A673 (cell line): ENCODE results near the gene B3GLCT. TPM values are rescaled to one million over a fixed set of nuclear protein-coding genes. Genes with fewer than 3 reads are reported as not detected.

Source experiments
- BruUV-seq: library from RNA; stranded (reverse); fragments of 400-500 nt; replicated peaks from 2 replicates; lab custom pipeline; 2021; lab: Mats Ljungman, UMichigan
- CTCF ChIA-PET: fragments of 300-600 bp; sonication (Branson Sonifier 250); formaldehyde crosslinking; loops from one replicate; lab custom pipeline; 2022; ENCODE audit warnings: antibody characterized with exemption; lab: Charles Lee
- POLR2A ChIA-PET: fragments of 300-600 bp; sonication (Branson Sonifier 250); formaldehyde crosslinking; loops from one replicate; lab custom pipeline; 2022; ENCODE audit warnings: antibody characterized with exemption; ENCODE audit not compliant: low non-redundant PET; lab: Charles Lee
- DNase-seq: peaks from one replicate; pipeline ENCODE4 v3.0.0-alpha.2; 2015; ENCODE audit warnings: low spot score
- H3K27ac ChIP-seq: fragments of 200-600 bp; sonication (generic); 2 replicates; pipeline ENCODE4 v1.5.1; 2016; ENCODE audit warnings: mixed run types, low read depth, mild to moderate bottlenecking, mixed read lengths, antibody characterized with exemption, low read length; ENCODE audit not compliant: poor library complexity, severe bottlenecking
- H3K27me3 ChIP-seq: fragments of 200-600 bp; sonication (generic); replicated peaks from 2 replicates; pipeline ENCODE4 v1.6.1; 2017; ENCODE audit warnings: mixed run types, low read depth, mild to moderate bottlenecking, mixed read lengths, antibody characterized with exemption, low read length; ENCODE audit not compliant: insufficient read depth, poor library complexity
- H3K36me3 ChIP-seq: fragments of 200-600 bp; sonication (generic); 2 replicates; pipeline ENCODE4 v1.6.1; 2016; ENCODE audit warnings: mixed run types, mild to moderate bottlenecking, mixed read lengths, antibody characterized with exemption, low read length; ENCODE audit not compliant: insufficient read depth, poor library complexity, severe bottlenecking
- H3K4me1 ChIP-seq: fragments of 200-600 bp; sonication (generic); 2 replicates; pipeline ENCODE4 v1.6.1; 2017; ENCODE audit warnings: mixed run types, mild to moderate bottlenecking, mixed read lengths, antibody characterized with exemption, low read length; ENCODE audit not compliant: insufficient read depth, poor library complexity, severe bottlenecking
- H3K4me3 ChIP-seq: fragments of 200-600 bp; sonication (generic); 2 replicates; pipeline ENCODE4 v1.5.1; 2016; ENCODE audit warnings: low read depth, mixed run types, mild to moderate bottlenecking, mixed read lengths, low read length; ENCODE audit not compliant: poor library complexity, severe bottlenecking
- H3K9me3 ChIP-seq: fragments of 200-600 bp; sonication (generic); 2 replicates; pipeline ENCODE4 v1.6.1; 2016; ENCODE audit warnings: mixed run types, low read depth, mild to moderate bottlenecking, mixed read lengths, antibody characterized with exemption, low read length; ENCODE audit not compliant: poor library complexity, severe bottlenecking
- CTCF ChIP-seq: fragments of 300-800, 200-600 bp; sonication (generic); conservative IDR thresholded peaks from 2 replicates; pipeline ENCODE4 v1.5.1; 2017; ENCODE audit warnings: low read depth, mild to moderate bottlenecking, antibody characterized with exemption, low read length, moderate library complexity, mixed read lengths
- EZH2 ChIP-seq: fragments of 200-600 bp; sonication (generic); IDR thresholded peaks from 2 replicates; pipeline ENCODE4 v1.6.1; 2017; ENCODE audit warnings: borderline replicate concordance, low read depth, mild to moderate bottlenecking, mixed read lengths, antibody characterized with exemption, low read length; ENCODE audit not compliant: poor library complexity, severe bottlenecking
- intact Hi-C: fragments of 100-400 bp; cut with micrococcal nuclease; formaldehyde crosslinking; loops from one replicate; pipeline ENCODE4 v1.10.0; 2022; ENCODE audit not compliant: unreplicated experiment
- total RNA-seq: library from RNA; stranded (reverse); gene quantifications from 2 replicates; pipeline ENCODE4 v1.2.3, GENCODE V29; 2021

The B3GLCT gene
- total RNA-seq, 1 experiment from 2014 or later: 8.5 TPM

- H3K4me1 ChIP-seq: peaks cover 8% of the 10 kb centered on the region
- TF ChIP-seq EZH2 (no peak), CTCF (no peak)
- ChIA-PET CTCF (interaction anchor here (0.6 kb wide), 1 partner anchor 245 kb away, joined by 3 read pairs; no protein-coding TSS in a partner anchor), POLR2A (no interaction called here)
- no TSS peak for BruUV-seq
- no peaks in the 10 kb centered on the region for H3K36me3 ChIP-seq
- DNase-seq: no peak
- H3K9me3 ChIP-seq: no peaks in the 10 kb centered on the region
- no peak overlapping the region for H3K4me3 ChIP-seq
- H3K27ac ChIP-seq: no peak overlapping the region
- no peaks in the 10 kb centered on the region for H3K27me3 ChIP-seq
- intact Hi-C loops: no loop called here
Observed at GRCh38 chr13:31179754-31180153, 20.0 kb upstream of the B3GLCT start.

- no peaks in the 10 kb centered on the region for H3K27me3 ChIP-seq
- H3K9me3 ChIP-seq: no peaks in the 10 kb centered on the region
- no peaks in the 10 kb centered on the region for H3K36me3 ChIP-seq
- no peak for DNase-seq
- no peak overlapping the region for H3K4me3 ChIP-seq
- POLR2A ChIA-PET: no interaction called here
- no peak for TF ChIP-seq CTCF
- CTCF ChIA-PET: no interaction called here
- no peaks in the 10 kb centered on the region for H3K4me1 ChIP-seq
- intact Hi-C loops: no loop called here
- no peak overlapping the region for H3K27ac ChIP-seq
- BruUV-seq: no TSS peak
Observed at GRCh38 chr13:31182987-31183386, 16.8 kb upstream of the B3GLCT start.

GRCh38 chr13:31184451-31184850, 15.3 kb upstream of the B3GLCT start:
- ChIA-PET CTCF (no interaction called here), POLR2A (no interaction called here)
- Histone ChIP-seq H3K27ac (no peak overlapping the region), H3K4me1 (no peaks in the 10 kb centered on the region), H3K36me3 (no peaks in the 10 kb centered on the region), H3K9me3 (no peaks in the 10 kb centered on the region), H3K27me3 (no peaks in the 10 kb centered on the region), H3K4me3 (no peak overlapping the region)
- intact Hi-C loops: no loop called here
- TF ChIP-seq EZH2 (no peak), CTCF (no peak)
- BruUV-seq: no TSS peak
- no peak for DNase-seq
